ENCODE data around the gene POLK.

POLK gene

GRCh38 chr5:75620184-75620959 is 108.7 kb downstream of the POLK start:
- H3K27ac ChIP-seq, result peak overlapping the region; percentile 94
- TF ChIP-seq, protein P1, sequence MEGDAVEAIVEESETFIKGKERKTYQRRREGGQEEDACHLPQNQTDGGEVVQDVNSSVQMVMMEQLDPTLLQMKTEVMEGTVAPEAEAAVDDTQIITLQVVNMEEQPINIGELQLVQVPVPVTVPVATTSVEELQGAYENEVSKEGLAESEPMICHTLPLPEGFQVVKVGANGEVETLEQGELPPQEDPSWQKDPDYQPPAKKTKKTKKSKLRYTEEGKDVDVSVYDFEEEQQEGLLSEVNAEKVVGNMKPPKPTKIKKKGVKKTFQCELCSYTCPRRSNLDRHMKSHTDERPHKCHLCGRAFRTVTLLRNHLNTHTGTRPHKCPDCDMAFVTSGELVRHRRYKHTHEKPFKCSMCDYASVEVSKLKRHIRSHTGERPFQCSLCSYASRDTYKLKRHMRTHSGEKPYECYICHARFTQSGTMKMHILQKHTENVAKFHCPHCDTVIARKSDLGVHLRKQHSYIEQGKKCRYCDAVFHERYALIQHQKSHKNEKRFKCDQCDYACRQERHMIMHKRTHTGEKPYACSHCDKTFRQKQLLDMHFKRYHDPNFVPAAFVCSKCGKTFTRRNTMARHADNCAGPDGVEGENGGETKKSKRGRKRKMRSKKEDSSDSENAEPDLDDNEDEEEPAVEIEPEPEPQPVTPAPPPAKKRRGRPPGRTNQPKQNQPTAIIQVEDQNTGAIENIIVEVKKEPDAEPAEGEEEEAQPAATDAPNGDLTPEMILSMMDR (conservative IDR thresholded peaks at IDR 0.05), result no peak

GRCh38 chr5:75622564-75622963 is 110.9 kb downstream of the POLK start:
- peak overlapping the region; percentile 94 for H3K27ac ChIP-seq
- TF ChIP-seq, protein P1 (conservative IDR thresholded peaks at IDR 0.05), result no peak

DNA sequence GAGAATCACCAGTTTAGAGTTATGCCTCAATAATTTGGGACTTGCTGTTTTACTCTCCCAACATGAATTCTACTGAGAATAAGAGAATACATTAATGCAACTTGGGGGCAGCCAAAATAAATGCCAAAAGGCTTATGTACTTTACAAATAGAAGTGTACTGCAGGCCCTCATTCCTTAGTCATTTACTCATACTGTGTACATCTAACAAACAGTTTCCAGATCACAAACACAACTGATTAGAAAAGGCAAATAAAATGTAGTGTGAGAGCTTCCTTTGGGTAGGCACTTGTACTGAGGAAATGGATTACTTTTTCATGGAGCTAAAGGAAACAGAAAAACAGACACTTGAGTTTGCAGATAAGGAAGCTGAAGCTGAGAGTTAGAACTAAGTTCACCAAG is 112.2 kb downstream of the POLK start:
- TF ChIP-seq, protein P1 (conservative IDR thresholded peaks at IDR 0.05), result no peak
- H3K27ac ChIP-seq, result peak overlapping the region; percentile 30

DNA sequence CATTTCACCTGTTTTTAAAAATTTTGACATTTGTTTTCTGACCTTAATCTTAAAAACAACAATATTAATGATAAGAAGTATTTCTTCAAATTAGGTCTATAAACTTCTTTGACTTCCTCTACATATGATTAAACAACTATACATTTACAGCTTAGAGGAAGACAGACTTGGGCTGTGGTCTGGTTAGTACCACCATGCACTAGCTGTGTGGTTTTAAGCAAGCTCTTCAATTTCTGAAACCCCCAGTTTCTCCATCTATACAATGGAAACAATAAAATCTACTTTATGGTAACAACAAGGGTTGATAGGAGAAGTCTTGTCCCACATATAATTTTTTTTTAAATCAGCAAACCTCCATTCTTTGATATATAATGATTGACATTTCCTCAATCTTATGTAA is 115.3 kb downstream of the POLK start:
- TF ChIP-seq, protein P1 (conservative IDR thresholded peaks at IDR 0.05), result no peak
- H3K27ac ChIP-seq, result no peak overlapping the region

DNA sequence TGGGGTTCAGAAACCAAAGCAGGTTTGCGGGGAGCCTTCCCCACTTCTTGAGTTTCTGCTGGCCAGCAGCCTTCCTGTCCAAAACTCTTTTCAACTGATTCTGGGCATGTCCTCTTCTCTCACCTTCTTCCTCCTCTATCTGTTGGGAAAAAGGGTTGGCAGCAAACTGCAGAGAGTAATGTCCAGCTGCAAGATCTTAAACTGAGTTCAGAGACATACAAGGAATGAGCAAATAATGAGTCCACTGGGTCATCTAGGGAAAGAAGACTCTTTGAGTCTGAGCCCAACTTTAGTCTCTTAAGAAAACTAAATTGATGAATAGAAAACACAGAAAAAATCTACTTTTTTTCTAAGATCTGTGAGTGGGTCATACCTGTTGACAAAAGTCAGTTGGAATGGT is 116.1 kb downstream of the POLK start:
- no peak overlapping the region for H3K27ac ChIP-seq

DNA sequence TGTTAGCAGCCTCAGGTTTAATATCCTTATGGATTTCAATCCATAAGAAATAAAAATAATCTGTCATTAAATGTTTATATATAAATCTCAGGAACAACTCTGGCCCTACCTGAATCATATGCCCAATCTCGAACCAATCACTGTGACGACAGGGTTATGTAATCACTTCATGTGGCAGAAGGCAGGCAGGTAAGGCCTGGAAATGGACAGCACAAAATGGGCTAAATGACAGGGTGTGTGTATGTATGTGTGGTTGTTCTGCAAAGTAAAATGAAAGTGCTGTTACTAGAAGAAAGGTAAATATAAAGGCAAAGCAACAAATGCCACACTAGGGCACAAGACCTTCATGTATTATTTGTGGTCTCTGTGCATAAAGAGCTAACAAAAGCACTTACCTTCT is 119.2 kb downstream of the POLK start:
- H3K27ac ChIP-seq, result no peak overlapping the region
- TF ChIP-seq, protein P1 (conservative IDR thresholded peaks at IDR 0.05), result no peak

More for the DNA sequence above, 116.1 kb downstream of the POLK start:
- TF ChIP-seq, protein P1 (conservative IDR thresholded peaks at IDR 0.05), result no peak

- TF ChIP-seq, protein P1 (conservative IDR thresholded peaks at IDR 0.05), result no peak
- H3K27ac ChIP-seq, result no peak overlapping the region
Measured at GRCh38 chr5:75632321-75632720, 120.6 kb downstream of the POLK start.
